Measurements from ENCODE around the gene MBD3L1. TPM values are rescaled to one million over a fixed set of nuclear protein-coding genes. Genes with fewer than 3 reads are reported as not detected.

Gene MBD3L1
- total RNA-seq, 6 donors from 2014 or later: not detected

DNA sequence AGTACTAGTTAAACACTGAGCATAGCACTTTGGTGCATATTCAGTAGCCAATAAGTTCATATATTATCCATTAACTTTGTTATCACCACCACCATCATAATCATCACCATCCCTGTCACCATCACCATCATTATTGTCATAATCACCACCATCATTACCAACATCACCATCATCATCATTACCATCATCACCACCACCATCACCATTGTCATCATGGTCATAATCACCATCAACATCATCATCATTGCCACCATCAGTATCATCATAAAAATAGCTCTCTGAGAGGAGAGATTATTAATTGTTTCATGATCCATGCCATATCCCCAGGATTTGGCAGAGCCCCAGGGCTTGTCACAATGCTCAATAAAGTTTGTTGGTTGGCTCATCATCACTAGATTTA lies 49.3 kb downstream of the MBD3L1 start:
- TF ChIP-seq POLR2A (IDR thresholded peaks at IDR 0.05) (no peak), POLR2AphosphoS5 (IDR thresholded peaks at IDR 0.05) (no peak), EP300 (IDR thresholded peaks at IDR 0.05) (no peak)
- TF ChIP-seq, protein P1, sequence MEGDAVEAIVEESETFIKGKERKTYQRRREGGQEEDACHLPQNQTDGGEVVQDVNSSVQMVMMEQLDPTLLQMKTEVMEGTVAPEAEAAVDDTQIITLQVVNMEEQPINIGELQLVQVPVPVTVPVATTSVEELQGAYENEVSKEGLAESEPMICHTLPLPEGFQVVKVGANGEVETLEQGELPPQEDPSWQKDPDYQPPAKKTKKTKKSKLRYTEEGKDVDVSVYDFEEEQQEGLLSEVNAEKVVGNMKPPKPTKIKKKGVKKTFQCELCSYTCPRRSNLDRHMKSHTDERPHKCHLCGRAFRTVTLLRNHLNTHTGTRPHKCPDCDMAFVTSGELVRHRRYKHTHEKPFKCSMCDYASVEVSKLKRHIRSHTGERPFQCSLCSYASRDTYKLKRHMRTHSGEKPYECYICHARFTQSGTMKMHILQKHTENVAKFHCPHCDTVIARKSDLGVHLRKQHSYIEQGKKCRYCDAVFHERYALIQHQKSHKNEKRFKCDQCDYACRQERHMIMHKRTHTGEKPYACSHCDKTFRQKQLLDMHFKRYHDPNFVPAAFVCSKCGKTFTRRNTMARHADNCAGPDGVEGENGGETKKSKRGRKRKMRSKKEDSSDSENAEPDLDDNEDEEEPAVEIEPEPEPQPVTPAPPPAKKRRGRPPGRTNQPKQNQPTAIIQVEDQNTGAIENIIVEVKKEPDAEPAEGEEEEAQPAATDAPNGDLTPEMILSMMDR (IDR thresholded peaks at IDR 0.05): no peak
- DNase-seq (no peak), ATAC-seq (ENCODE audit: low FRiP score in 2 of 2) (no peak)
- Histone ChIP-seq H3K9me3 (peaks cover 0 to 7% (median 3%) of the 10 kb centered on the region in 4 donors), H3K4me1 (no peaks in the 10 kb centered on the region), H3K27me3 (no peaks in the 10 kb centered on the region), H3K36me3 (no peaks in the 10 kb centered on the region), H3K4me3 (no peak overlapping the region), H3K27ac (no peak overlapping the region)

DNA sequence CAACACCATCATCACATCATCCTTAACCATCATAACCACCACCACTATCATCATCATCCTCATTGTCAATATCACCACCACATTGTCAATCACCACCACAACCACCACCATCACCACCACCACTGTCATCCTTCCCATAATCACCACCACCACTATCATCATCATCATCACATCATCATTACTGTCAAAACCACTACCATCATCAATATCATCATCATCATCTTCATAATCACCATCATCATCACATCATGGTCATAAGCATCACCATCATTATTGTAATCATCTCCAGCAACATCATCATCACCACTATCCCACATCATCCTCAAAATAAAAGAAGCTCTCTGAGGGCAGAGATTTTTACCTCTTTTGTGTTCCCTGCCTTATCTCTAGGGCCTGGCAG lies 52.2 kb downstream of the MBD3L1 start:
- peaks cover 0 to 7% (median 3%) of the 10 kb centered on the region in 4 donors for H3K9me3 ChIP-seq
- DNase-seq: no peak
- TF ChIP-seq POLR2AphosphoS5 (IDR thresholded peaks at IDR 0.05) (no peak), EP300 (IDR thresholded peaks at IDR 0.05) (no peak), POLR2A (IDR thresholded peaks at IDR 0.05) (no peak)
- TF ChIP-seq, protein P1 (IDR thresholded peaks at IDR 0.05): no peak
- no peak for ATAC-seq (ENCODE audit: low FRiP score in 2 of 2)
- no peaks in the 10 kb centered on the region for H3K27me3 ChIP-seq
- no peaks in the 10 kb centered on the region for H3K36me3 ChIP-seq
- no peak overlapping the region for H3K4me3 ChIP-seq
- no peak overlapping the region for H3K27ac ChIP-seq
- H3K4me1 ChIP-seq: no peaks in the 10 kb centered on the region

DNA sequence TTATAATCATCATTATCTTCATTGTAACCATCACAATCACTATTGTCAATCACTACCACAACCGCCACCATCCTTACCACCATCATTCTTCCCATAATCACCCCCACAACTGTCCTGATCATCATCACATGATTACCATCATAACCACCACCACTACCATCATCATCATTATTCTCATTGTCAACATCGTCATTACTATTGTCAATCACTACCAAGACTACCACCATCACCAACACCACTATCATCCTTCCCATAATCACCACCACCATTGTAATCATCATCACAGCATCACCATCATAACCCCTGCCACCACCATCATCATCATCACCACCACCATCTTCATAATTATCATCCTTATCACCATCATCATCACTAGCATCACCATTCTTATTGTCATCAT lies 55.2 kb downstream of the MBD3L1 start:
- ATAC-seq (ENCODE audit: low FRiP score in 2 of 2) (no peak), DNase-seq (no peak)
- Histone ChIP-seq H3K9me3 (no peaks in the 10 kb centered on the region), H3K27me3 (no peaks in the 10 kb centered on the region), H3K4me1 (no peaks in the 10 kb centered on the region), H3K36me3 (no peaks in the 10 kb centered on the region), H3K27ac (no peak overlapping the region), H3K4me3 (no peak overlapping the region)
- 67 to 77% methylated on average over 2 of the region's 2 CpGs for WGBS, 2 donors
- TF ChIP-seq EP300 (IDR thresholded peaks at IDR 0.05) (no peak), POLR2A (IDR thresholded peaks at IDR 0.05) (no peak), POLR2AphosphoS5 (IDR thresholded peaks at IDR 0.05) (no peak)
- TF ChIP-seq, protein P1 (IDR thresholded peaks at IDR 0.05): no peak

DNA sequence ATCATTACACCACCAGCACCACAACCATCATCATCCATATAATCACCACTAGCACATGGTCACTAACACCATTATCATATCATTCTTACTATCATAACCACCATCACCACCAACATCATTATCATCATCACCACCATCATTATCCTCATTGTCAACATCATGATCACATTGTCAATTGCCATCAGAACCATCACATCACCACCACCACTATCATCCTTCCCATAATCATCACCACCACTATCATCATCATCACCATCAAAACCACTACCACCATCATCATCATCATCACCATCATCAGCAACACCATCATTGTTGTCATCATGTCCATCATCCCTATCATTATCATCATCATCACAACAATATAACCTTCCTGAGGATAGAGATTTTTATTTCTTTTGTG lies 58.1 kb downstream of the MBD3L1 start:
- H3K36me3 ChIP-seq: no peaks in the 10 kb centered on the region
- H3K4me1 ChIP-seq: no peaks in the 10 kb centered on the region
- no peaks in the 10 kb centered on the region for H3K9me3 ChIP-seq
- H3K4me3 ChIP-seq: no peak overlapping the region
- H3K27ac ChIP-seq: no peak overlapping the region
- no peak for ATAC-seq (ENCODE audit: low FRiP score in 2 of 2)
- TF ChIP-seq, protein P1 (IDR thresholded peaks at IDR 0.05): no peak
- no peak for TF ChIP-seq EP300 (IDR thresholded peaks at IDR 0.05)
- TF ChIP-seq POLR2A (IDR thresholded peaks at IDR 0.05): no peak
- no peak for TF ChIP-seq POLR2AphosphoS5 (IDR thresholded peaks at IDR 0.05)
- no peak for DNase-seq
- no peaks in the 10 kb centered on the region for H3K27me3 ChIP-seq

Other genes starting within 250 kb of the MBD3L1 start
- gene ADAMTS10, start 221.7 kb upstream of the MBD3L1 start, total RNA-seq: 100 to 1,000 TPM in 1 of 6 donors, 10 to 100 TPM in 5; 11.9 to 103 (median 19.8) TPM
- not detected for gene NFILZ, start 201.7 kb upstream of the MBD3L1 start, total RNA-seq
- gene ACTL9, start 133.6 kb upstream of the MBD3L1 start, total RNA-seq: not detected
- not detected for gene OR2Z1, start 110.7 kb upstream of the MBD3L1 start, total RNA-seq
- gene ZNF558, start 73 bp upstream of the MBD3L1 start, total RNA-seq: 10 to 100 TPM; 18.2 to 36.8 (median 25.7) TPM
- gene MUC16, start 178.0 kb downstream of the MBD3L1 start, total RNA-seq: 10 to 100 TPM in 1 of 6 donors, 1 to 10 TPM in 2, under 1 TPM in 3; 0.15 to 24.7 (median 0.82) TPM

Data from upper lobe of left lung (tissue), 6 donors.